Kidney epithelial cell (primary cell): ENCODE results near the gene KRTAP9-1. TPM values are rescaled to one million over a fixed set of nuclear protein-coding genes. Genes with fewer than 3 reads are reported as not detected.

Source experiments
- DNase-seq: peaks from one replicate; pipeline ENCODE4 v3.0.0-alpha.2; 2010; ENCODE audit warnings: low read depth
- H3K27me3 ChIP-seq: 2 replicates; pipeline ENCODE4 v1.6.0; 2011; ENCODE audit warnings: low read length; ENCODE audit not compliant: control insufficient read depth, insufficient read depth
- H3K36me3 ChIP-seq: 2 replicates; pipeline ENCODE4 v1.5.1; 2011; ENCODE audit warnings: low read length; ENCODE audit not compliant: control insufficient read depth, insufficient read depth
- H3K4me3 ChIP-seq: 2 replicates; pipeline ENCODE4 v1.5.1; 2011; ENCODE audit warnings: low read depth, mild to moderate bottlenecking, control low read depth, low read length
- CTCF ChIP-seq: IDR thresholded peaks from 2 replicates; pipeline ENCODE4 v1.5.1; 2011; ENCODE audit warnings: mild to moderate bottlenecking, moderate library complexity, low read length, control low read depth, inconsistent platforms; ENCODE audit not compliant: insufficient read depth, poor library complexity, severe bottlenecking
- total RNA-seq: library from RNA; depleted of rRNA; stranded (reverse); fragments of >200 nt; gene quantifications from 2 replicates; pipeline ENCODE4 v1.2.3, GENCODE V29; 2015

KRTAP9-1 gene
- total RNA-seq, 1 donor from 2014 or later = not detected

DNA sequence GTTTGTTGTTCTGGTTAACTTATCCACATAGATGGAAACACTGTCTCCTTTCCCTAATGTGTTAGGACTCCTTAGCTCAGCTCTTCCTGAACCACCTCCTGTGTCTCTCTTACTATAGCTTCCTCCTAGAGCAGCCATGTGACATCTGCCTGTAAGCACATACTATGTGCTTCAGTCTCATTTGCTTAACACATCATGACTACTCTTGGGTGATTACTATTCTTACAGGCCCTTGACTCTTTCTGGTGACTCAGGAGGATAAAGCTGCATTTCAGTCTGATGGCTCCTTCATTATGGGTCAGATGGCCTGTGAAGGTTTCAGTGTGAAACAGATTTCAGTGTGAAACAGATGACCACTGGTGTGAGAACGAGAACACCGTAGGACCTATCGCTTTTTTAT is 11.3 kb upstream of the KRTAP9-1 start:
- peak; percentile 29 for DNase-seq
- H3K4me3 ChIP-seq = no peak overlapping the region
- H3K27me3 ChIP-seq = no peaks in the 10 kb centered on the region
- no peak for TF ChIP-seq CTCF
- H3K36me3 ChIP-seq = no peaks in the 10 kb centered on the region

DNA sequence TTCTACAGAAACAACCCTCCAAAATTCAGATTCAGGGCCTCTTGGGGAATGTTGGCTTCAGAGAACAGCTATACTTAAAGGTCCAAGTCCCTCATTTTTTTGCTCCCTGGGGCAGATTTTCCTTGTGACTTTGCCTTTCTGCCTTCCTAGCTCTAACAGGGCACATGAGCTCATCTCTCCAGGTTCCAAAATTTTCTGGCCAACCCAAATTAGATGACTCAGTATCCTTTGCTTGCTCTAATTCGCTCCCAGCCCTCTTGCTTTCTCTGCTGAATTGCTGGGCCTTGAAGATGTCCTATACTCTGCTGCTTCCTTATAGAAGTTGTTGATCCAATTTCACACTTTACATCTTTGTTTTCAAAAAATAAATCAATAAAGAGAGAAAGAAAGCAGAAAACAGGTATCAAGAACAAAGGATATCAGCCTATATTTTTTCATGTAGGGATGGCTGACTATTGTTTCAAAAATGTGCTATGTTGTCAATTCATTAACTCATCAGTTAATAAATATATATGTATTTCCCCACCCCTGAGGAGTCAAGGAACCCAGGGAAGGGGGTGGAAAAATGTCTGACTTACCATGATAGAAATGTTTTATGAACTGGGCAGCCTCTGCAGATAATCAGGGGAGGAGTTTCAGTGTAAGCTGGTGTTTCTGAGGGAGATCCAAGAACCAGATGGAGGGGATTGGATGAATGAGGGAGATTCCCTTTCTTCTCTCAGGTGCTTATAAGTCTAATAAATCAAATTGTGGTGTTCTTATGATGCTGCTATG is 10.7 kb upstream of the KRTAP9-1 start:
- Histone ChIP-seq H3K4me3 (no peak overlapping the region), H3K36me3 (no peaks in the 10 kb centered on the region), H3K27me3 (no peaks in the 10 kb centered on the region)
- no peak for TF ChIP-seq CTCF
- DNase-seq = no peak

GRCh38 chr17:41184480-41184961 is 5.2 kb upstream of the KRTAP9-1 start, which contains the start of gene KRTAP4-1:
Gene KRTAP4-1 (minus strand): TSS chr17:41184911. CDS start chr17:41184854, 57 bp downstream.
- no peak for DNase-seq
- Histone ChIP-seq H3K27me3 (no peaks in the 10 kb centered on the region), H3K4me3 (no peak within 1 kb of the TSS), H3K36me3 (no peaks in the 10 kb centered on the region)
- no peak for TF ChIP-seq CTCF

GRCh38 chr17:41185001-41185400 is 4.7 kb upstream of the KRTAP9-1 start:
- no peaks in the 10 kb centered on the region for H3K36me3 ChIP-seq
- H3K4me3 ChIP-seq = no peak overlapping the region
- DNase-seq = no peak
- no peak for TF ChIP-seq CTCF
- H3K27me3 ChIP-seq = no peaks in the 10 kb centered on the region

DNA sequence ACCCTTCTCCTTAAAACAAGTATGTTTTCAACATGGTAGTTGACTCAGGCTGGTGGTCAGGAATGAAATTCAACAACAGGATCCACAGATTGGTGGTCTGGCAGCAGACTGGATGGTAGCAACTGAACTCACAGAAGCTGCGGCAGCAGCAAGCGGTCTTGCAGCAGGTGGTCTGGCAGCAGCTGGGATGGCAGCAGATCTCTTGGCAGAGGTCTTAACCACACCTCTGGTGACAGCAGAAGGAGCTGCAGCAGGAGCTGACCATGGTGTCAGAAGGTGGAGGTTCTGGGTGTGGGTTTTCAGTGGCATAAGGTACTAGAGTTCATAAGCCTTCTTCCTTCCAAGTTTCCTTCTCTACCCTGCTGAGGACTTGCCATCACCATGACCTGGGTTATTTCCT is 2.8 kb upstream of the KRTAP9-1 start:
- no peak for DNase-seq
- no peak for TF ChIP-seq CTCF
- H3K4me3 ChIP-seq = no peak overlapping the region
- no peaks in the 10 kb centered on the region for H3K27me3 ChIP-seq
- H3K36me3 ChIP-seq = no peaks in the 10 kb centered on the region

DNA sequence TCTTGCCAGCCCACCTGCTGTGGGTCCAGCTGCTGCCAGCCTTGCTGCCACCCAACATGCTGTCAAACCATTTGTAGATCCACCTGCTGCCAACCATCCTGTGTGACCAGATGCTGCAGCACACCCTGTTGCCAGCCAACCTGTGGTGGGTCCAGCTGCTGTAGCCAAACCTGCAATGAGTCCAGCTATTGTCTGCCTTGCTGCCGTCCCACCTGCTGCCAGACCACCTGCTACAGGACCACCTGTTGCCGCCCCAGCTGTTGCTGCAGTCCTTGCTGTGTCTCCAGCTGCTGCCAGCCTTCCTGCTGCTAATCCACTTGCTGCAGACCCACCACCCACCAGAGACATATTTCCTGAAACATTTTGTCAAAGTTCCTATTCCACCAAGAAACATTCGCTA is 641 bp downstream of the KRTAP9-1 start:
- no peak for DNase-seq
- no peaks in the 10 kb centered on the region for H3K27me3 ChIP-seq
- no peak overlapping the region for H3K4me3 ChIP-seq
- no peak for TF ChIP-seq CTCF
- no peaks in the 10 kb centered on the region for H3K36me3 ChIP-seq
